Stimulated activated CD4-positive, alpha-beta T cell treated with anti-CD3 and anti-CD28 coated beads, Interleukin-1b, Interleukin-23, amount 100 ng/mL, for 24 hours (primary cell): ENCODE results near the gene CACNA2D3.

Source experiments
- DNase-seq, 4 experiments: peaks; one replicate each; pipeline ENCODE4 v3.0.0-alpha.2; 2020; ENCODE audit warnings: low read depth in 4 of 4, low spot score in 1 of 4

The CACNA2D3 gene

GRCh38 chr3:54899273-54899672, 776.9 kb downstream of the CACNA2D3 start:
- DNase-seq: no peak

GRCh38 chr3:54900838-54901591, 778.7 kb downstream of the CACNA2D3 start:
- no peak for DNase-seq

DNA sequence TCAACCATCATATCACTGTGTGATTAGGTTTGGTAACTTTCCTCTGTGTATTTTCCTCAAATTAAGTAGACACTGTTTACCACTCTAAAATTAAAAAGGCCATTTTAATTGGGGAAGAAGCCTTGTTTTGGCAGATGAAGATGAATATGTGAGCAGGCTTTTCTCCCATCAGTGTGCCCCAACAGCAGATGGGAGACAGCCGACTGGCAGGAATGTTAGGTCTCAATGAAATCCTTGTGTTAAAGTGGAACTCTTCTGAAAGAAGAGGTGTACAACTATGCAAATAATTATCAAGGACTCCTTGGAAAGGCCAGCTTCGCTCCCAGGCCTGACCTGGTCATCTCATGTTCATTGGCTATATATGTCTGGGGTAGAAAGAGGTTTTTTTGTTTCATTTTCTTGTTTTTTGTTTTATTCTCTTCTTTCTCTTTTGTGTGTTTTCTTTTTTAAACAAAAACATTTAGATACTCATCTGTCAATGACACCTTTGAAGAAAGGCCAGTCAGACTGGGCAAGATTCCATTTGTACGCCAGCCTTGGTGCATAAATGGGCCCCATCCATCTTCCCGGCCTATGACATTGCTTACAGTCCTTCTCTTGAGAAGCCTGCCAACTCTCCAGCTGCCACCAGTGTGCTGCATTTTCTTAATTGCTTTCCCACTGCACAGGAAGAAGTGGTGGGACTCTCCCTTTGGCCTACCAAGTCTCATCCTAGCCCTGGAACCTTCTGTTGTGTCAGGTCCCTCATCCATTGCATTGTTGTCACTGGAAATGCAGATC, 779.7 kb downstream of the CACNA2D3 start:
- no peak for DNase-seq

DNA sequence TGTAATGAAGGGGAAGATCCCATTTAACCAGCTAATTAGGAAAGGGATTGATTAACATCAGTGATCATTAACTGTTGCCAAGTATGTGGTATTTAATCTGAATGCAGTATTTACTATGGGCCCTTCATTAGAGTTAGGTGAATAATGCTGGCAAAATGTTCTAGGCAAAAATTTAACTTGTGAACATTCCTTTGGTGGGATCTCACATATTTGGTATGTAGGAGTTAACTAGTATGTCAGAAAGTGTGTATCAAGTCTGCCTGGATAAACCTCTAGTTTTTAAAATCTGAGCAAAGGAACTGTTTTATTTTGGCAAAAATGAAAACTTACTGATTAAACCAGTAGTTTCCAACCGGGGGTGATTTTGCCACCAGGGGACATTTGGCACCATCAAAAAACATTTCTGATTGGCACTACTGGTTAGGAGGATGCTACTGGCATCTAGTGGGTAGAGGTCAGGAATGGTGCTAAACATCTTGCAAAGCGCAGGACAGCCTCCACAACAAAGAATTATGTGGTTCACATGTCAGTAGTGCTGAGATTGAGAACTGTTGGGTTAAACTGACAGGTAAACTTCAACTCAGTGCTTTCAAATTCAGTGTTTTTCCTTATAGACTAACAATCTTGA, 783.0 kb downstream of the CACNA2D3 start:
- no peak for DNase-seq

GRCh38 chr3:54905920-54906319, 783.6 kb downstream of the CACNA2D3 start:
- no peak for DNase-seq

DNA sequence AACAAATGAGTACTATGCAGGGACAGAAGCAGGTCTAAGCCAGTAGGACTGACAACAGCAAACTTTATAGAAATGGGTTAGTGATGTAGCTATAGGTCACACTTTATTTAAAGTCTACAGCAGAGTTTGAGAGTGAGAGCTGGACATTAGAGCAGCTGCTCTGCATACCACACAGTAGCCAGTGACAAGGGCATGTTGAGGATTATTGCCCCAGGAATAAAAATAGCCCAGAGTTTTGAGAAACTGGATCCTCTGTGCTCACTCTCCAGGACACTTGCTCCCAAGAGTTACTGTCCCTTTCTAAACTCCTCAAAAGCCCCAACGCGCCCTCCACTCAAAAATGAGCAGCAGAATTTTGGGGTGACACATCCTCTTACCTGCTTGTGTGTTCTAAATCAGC, 784.4 kb downstream of the CACNA2D3 start:
- no peak for DNase-seq

- DNase-seq: no peak
Measured at GRCh38 chr3:54909191-54909590, 786.8 kb downstream of the CACNA2D3 start.

GRCh38 chr3:54914180-54914579, 791.8 kb downstream of the CACNA2D3 start:
- no peak for DNase-seq

DNA sequence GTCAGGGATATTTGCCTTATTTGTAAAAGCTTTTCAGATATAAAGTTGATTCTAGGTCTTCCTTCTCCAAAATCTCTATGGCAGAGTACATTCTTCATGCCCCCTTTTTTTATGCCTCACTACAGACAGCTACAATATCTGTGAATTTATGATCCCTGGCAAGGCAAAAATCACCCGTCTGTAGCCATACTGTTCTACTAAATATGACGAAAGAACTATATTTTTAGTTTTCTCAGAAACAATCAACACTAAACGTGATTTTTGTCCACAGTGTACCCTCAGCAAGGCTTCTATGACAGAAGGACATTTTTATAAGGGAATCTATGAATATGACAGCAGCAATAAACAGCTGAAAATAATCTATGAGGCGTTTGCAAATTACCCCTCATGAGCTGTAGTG, 792.8 kb downstream of the CACNA2D3 start:
- DNase-seq: no peak

GRCh38 chr3:54915976-54916375, 793.6 kb downstream of the CACNA2D3 start:
- DNase-seq: no peak

DNA sequence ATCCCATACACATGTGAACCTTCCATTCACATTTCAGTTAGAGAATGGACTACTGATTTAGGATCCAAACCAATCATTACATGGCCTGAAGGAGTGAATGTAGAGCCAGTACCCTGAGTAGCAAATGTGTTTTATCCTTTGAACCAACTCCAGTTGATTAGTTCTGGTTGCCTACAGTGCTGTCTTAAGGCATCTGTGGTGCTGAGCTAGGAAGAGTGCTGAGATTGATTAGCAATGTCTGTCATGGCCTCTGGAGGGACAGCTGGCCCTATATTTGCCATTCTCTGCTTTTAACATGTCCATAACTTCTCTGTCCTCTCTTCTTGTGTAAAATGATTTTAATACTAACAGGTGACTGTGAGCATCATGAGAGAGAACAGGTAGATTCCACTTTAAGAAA, 794.4 kb downstream of the CACNA2D3 start:
- no peak for DNase-seq

- no peak for DNase-seq
Measured at GRCh38 chr3:54917174-54917573, 794.8 kb downstream of the CACNA2D3 start.

- DNase-seq: no peak
Measured at GRCh38 chr3:54917862-54918261, 795.5 kb downstream of the CACNA2D3 start.

DNA sequence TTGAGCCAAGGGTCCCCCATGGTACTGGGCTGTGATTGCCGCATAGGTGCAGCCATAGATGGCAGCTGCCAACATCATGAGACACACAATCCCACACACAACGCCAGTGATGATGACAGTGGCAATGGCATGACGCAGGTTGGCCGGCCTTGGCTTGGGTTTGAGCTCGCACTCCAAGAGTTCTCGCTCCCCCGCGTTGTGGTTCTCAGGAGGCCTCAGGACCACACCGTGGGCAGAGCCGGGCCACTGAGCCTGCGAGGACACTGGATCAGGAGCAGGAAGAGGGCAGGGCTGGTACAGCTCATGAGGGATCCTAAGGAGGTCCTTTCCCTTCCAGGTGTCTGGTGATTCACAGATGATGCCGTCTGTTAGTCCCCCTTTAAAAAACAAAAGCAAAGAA, 796.2 kb downstream of the CACNA2D3 start:
- DNase-seq: no peak

GRCh38 chr3:54928046-54928770, 805.9 kb downstream of the CACNA2D3 start, which contains the start of gene LRTM1:
Gene LRTM1, minus strand, starts transcription at chr3:54928059. Its CDS starts 148 bp downstream, at chr3:54927911.
- DNase-seq: no peak

DNA sequence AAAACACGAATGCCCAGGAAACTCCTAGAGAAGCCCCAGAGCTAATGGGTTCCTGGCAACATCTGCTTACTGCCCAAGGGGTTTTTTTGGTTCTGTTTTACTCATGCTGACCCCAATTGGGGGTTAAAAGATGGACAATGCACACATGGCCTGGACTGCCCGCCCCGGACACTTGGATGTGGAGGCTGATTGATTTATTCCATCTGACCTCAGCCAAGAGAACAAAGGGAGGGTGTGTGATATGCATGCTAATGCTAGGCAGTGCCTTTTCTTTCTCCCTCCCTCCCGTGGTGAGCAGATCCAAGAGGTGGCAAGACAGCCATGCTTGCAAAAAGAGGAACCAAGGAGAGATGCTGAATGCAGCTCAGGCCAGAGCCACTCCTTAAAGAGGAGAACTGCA, 808.8 kb downstream of the CACNA2D3 start:
- no peak for DNase-seq

- no peak for DNase-seq
Measured at GRCh38 chr3:54932606-54933005, 810.3 kb downstream of the CACNA2D3 start.

DNA sequence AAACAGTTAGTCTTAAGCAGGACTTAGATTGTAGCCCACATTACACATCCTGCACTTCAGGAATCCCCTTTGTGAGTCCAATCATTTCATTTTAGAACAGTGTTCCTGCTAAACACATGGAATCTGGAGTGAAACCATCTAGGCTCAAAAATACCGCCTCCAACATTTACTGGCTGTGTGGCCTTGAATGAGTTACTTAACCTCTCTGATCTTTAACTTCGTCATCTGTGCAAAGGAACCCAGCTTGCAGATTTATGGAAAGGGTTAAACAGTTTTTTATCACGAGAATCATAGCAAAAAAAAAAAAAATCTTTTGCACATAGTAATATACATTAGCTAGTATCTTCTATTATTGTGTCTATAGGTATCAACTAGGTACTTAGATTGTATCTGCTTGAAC, 813.5 kb downstream of the CACNA2D3 start:
- no peak for DNase-seq

DNA sequence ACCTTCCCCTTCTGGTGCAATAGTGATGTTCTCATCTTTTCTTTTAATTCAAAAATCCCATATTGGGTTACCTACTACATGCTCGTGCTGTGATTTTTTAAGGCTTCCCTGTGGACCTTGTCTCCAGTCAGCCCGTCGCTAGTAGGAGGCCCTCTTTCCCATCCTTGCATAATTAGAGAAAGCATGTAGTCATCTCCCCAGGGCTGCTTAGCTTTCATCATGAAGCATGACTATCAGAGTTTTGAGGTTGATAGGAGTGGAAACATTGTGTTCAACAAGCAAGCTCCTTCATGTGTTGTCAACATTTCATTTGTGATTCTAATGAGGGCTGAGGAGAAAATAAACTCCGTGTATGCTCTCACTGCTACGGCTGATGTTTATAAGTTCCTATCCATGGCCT, 814.2 kb downstream of the CACNA2D3 start:
- DNase-seq: no peak

GRCh38 chr3:54939557-54940300, 817.4 kb downstream of the CACNA2D3 start:
- no peak for DNase-seq

GRCh38 chr3:54940971-54941370, 818.6 kb downstream of the CACNA2D3 start:
- no peak for DNase-seq
